Activated naive CD4-positive, alpha-beta T cell treated with anti-CD3 and anti-CD28 coated beads, Interleukin-2, amount 10 ng/mL, durations not matched to agents 7 days and 5 days (primary cell): Measurements from ENCODE around the gene RFWD3.

Experiments
- CTCF ChIA-PET: fragments of 350-600 bp; sonication (Branson Sonifier 250); formaldehyde crosslinking; loops from one replicate; lab custom pipeline; 2021; ENCODE audit warnings: antibody characterized with exemption; lab: Charles Lee
- DNase-seq: peaks from one replicate; pipeline ENCODE4 v3.0.0-alpha.2; 2020
- H3K27ac Mint-ChIP-seq: one replicate; pipeline ENCODE4 v1.8.0; 2021; ENCODE audit warnings: mild to moderate bottlenecking, moderate library complexity, mixed read lengths
- H3K27me3 Mint-ChIP-seq: one replicate; pipeline ENCODE4 v1.8.0; 2021; ENCODE audit warnings: mild to moderate bottlenecking, mixed read lengths
- H3K36me3 Mint-ChIP-seq: one replicate; pipeline ENCODE4 v1.8.0; 2021; ENCODE audit warnings: mixed read lengths
- H3K4me1 Mint-ChIP-seq: one replicate; pipeline ENCODE4 v1.8.0; 2021; ENCODE audit warnings: mixed read lengths
- H3K4me3 Mint-ChIP-seq: one replicate; pipeline ENCODE4 v1.8.0; 2021; ENCODE audit warnings: mild to moderate bottlenecking, moderate library complexity, mixed read lengths
- H3K9me3 Mint-ChIP-seq: one replicate; pipeline ENCODE4 v1.8.0; 2021; ENCODE audit warnings: mixed read lengths

RFWD3 gene

DNA sequence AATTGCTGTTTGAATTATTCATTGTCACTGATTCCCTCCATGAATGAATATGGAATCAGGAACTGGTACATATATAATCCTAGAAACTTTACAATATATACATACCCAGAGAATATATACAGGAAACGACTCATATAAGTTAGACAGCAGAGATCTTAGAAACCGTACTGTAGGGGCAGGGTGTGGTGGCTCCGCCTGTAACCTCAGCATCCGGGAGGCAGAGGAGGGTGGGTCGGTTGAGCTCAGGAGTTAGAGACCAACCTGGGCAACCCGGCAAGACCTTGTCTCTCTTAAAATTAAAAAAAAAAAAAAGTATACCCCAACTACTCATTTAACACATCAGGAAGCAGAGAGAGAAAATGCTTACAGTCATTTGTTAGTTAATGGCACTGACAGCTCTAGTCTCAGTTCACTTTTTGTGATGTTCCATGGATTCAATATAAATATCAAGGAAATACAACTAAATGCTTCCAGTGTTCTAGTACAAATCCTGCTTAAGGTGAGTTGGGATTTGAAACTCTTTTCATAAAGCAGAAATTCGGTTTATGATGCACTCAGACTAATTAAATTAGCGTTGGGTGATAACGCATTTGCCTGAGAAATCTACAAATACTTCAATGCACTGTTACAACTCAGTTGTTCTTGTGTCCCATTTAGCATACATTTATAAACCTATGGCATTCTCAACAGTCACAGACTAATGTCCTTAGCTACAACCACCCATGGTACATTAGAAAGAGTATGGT is 65.4 kb downstream of the RFWD3 start:
- Mint-ChIP-seq H3K27me3 (no peaks in the 10 kb centered on the region), H3K9me3 (no peaks in the 10 kb centered on the region), H3K4me3 (peak overlapping the region; percentile 67), H3K4me1 (peaks cover 76% of the 10 kb centered on the region), H3K36me3 (peaks cover 47% of the 10 kb centered on the region), H3K27ac (peak overlapping the region; percentile 89)
- CTCF ChIA-PET = interaction anchor here (1.5 kb wide), 1 partner anchor 23 kb away, joined by 7 read pairs; no protein-coding TSS in a partner anchor
- DNase-seq = peak; percentile 87

DNA sequence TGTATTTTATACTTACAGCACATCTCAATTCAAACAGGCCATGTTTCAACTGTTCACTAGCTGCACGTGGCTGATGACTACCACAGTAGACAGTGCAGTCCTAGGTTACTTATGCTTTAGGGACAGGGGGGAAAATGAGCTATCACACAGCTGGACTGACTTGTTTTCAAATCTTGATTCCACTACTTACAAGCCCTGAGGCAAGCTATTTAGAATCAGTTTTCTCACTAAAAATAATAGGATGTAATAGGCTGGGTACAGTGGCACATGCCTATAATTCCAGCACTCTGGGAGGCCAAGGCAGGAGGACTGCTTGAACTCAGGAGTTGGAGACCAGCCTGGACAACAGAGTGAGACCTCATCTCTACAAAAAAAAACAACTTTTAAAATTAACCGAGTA is 70.1 kb downstream of the RFWD3 start:
- Mint-ChIP-seq H3K27ac (peak overlapping the region; percentile 34), H3K4me3 (no peak overlapping the region), H3K27me3 (no peaks in the 10 kb centered on the region), H3K9me3 (no peaks in the 10 kb centered on the region), H3K36me3 (peaks cover 40% of the 10 kb centered on the region), H3K4me1 (peaks cover 52% of the 10 kb centered on the region)
- CTCF ChIA-PET = no interaction called here
- DNase-seq = no peak

DNA sequence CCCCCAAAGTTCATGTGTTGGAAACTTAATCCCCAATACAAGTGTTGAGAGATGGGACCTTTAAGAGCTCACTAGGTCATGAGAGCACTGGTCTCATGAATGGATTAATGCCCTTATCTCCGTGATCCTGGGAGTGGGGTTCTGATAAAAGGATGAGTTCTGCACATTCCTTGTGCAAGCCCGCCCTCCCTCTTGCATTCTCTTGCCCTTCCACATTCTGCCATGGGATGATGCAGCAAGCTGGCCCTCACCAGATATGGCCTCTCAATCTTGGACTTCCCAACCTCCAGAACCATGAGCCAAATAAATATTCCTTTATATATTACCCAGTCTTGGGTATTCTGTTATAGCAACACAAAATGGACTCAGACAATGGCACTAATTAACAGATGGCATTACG is 73.8 kb downstream of the RFWD3 start:
- Mint-ChIP-seq H3K4me1 (peaks cover 32% of the 10 kb centered on the region), H3K4me3 (no peak overlapping the region), H3K27ac (no peak overlapping the region), H3K27me3 (no peaks in the 10 kb centered on the region), H3K9me3 (no peaks in the 10 kb centered on the region), H3K36me3 (peaks cover 34% of the 10 kb centered on the region)
- no peak for DNase-seq
- CTCF ChIA-PET = no interaction called here

DNA sequence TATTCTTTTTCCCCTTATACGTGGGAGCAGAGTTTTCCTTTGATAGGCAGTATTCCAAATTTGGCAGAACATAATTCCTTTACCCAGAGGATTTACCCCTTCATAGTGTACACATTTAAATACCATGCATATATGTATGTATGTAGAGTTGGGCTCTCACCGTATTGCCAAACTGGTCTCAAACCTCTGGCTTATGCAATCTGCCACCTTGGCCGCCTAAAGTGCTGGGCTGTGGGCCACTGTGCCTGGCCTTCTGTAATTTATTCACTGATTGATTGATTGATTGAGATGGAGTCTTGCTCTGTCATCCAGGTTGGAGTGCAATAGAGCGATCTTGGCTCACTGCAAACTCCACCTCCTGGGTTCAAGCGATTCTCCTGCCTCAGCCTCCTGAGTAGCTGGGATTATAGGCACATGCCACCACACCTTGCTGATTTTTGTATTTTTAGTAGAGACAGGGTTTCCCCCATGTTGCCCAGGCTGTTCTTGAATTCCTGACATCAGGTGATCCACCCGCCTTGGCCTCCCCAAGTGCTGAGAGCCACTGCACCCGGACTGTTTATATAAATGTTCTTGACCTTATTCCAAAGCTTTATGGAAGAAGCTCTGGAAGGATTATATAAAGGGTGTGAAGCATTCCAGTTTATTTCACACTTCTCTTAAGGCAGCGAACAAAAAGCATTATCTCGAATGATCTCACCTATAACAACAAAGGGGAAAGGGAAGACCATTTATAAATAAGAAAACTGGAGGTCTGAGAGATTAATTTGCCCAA is 74.6 kb downstream of the RFWD3 start:
- no peaks in the 10 kb centered on the region for H3K27me3 Mint-ChIP-seq
- peaks cover 35% of the 10 kb centered on the region for H3K4me1 Mint-ChIP-seq
- no peak overlapping the region for H3K27ac Mint-ChIP-seq
- H3K9me3 Mint-ChIP-seq = no peaks in the 10 kb centered on the region
- no peak for DNase-seq
- peaks cover 37% of the 10 kb centered on the region for H3K36me3 Mint-ChIP-seq
- H3K4me3 Mint-ChIP-seq = no peak overlapping the region
- CTCF ChIA-PET = no interaction called here

DNA sequence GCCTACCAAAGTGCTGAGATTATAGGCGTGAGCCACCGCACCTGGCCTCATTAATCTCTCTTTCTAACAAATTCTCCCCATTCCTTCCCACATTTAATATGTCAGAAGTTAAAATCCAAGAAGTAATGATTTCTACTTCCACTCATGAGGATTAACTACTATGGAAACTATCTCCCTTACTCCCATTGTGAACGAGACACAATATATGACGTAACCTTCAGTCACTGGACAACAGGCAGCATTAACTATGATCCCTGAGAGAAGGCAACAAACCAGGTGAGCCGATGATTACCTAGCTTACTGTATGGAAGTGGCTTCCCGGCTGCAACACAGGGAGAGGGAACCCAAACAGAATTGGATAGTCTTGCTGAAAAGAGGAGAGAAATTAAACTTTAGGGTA is 79.7 kb downstream of the RFWD3 start:
- Mint-ChIP-seq H3K9me3 (no peaks in the 10 kb centered on the region), H3K4me1 (peaks cover 47% of the 10 kb centered on the region), H3K36me3 (peaks cover 33% of the 10 kb centered on the region), H3K27ac (peak overlapping the region; percentile 45), H3K27me3 (no peaks in the 10 kb centered on the region), H3K4me3 (no peak overlapping the region)
- CTCF ChIA-PET = interaction anchor here (1.9 kb wide), 1 partner anchor 9 kb away, joined by 5 read pairs; no protein-coding TSS in a partner anchor
- no peak for DNase-seq

DNA sequence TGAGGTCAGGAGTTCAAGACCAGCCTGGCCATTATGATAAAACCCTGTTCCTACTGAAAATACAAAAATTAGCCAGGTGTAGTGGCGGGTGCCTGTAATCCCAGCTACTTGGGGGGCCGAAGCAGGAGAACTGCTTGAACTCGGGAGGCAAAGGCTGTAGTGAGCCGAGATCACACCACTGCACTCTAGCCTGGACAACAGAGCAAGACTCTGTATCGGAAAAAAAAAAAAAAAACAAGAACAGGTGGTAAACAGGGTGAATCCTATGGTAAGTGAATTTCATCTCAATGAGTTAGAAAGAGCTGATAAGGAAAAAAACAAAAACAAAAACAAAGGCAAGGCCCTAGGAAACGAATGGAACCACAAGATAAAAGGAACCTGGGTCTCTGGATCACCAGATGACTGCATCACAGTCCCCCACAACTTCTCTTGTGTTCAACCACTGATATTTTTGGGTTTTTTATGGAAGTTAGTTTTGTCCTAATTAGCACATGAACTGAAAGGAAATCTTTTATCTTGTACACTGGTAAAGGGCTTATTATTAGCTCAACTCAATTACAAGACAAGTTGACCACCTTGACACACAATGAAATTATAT is 80.7 kb downstream of the RFWD3 start:
- Mint-ChIP-seq H3K27ac (peak overlapping the region; percentile 45), H3K4me3 (no peak overlapping the region), H3K4me1 (peaks cover 54% of the 10 kb centered on the region), H3K27me3 (no peaks in the 10 kb centered on the region), H3K9me3 (no peaks in the 10 kb centered on the region), H3K36me3 (peaks cover 35% of the 10 kb centered on the region)
- CTCF ChIA-PET = no interaction called here
- DNase-seq = no peak

DNA sequence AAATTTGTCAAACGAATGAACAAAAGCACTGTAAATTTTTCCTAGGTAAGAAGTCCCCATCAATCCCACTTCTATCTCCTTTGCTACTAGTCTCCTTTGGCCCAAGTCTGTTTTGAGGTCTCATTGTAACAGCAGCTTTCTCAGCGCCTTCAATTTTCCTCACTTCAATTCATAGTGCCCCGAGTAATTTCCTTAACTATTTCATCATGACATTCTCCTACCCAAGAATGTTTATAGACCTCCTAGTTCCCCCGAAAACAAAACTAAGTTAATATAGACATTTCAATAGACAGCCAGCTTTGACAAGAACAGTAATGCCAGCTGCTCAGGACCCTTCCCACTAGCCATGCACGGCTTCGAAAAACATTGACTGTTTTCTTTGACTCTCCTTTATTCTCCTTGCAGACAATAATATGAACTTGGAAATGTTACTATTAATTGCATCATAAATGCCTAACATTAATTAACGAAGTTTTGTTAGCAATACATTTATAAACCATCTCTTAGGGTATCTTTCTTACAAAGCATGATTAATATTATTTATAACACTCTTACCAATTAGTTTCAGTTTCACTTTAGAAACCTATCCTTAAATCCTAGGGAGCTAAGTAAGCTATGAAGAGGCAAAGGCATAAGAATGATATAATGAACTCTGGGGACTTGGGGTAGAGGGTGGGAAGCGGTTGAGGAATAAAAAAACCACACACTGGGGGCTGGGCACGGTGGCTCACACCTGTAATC is 82.6 kb downstream of the RFWD3 start:
- DNase-seq = no peak
- H3K4me3 Mint-ChIP-seq = no peak overlapping the region
- peaks cover 35% of the 10 kb centered on the region for H3K36me3 Mint-ChIP-seq
- peaks cover 61% of the 10 kb centered on the region for H3K4me1 Mint-ChIP-seq
- CTCF ChIA-PET = no interaction called here
- H3K27me3 Mint-ChIP-seq = no peaks in the 10 kb centered on the region
- H3K9me3 Mint-ChIP-seq = no peaks in the 10 kb centered on the region
- no peak overlapping the region for H3K27ac Mint-ChIP-seq

DNA sequence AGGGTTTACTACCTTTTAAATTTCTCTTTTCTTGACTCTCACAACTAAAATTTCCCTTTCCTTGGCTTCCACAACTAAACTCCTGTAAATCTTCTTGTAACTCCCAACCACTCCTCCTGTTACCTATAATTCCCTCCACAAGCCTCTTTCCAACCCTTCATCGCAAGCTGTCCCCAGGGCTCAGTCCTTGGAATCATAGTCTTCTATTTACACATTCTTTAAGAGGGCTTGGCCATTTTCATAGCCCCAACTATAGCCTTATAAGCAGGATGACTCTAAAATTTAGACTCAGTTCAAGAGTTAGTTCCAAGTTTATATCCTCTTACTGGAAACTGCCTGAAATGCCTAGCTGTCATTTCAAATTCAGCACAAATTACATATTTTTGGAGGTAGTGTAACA is 83.7 kb downstream of the RFWD3 start:
- Mint-ChIP-seq H3K9me3 (no peaks in the 10 kb centered on the region), H3K27me3 (no peaks in the 10 kb centered on the region), H3K4me1 (peaks cover 69% of the 10 kb centered on the region), H3K36me3 (peaks cover 31% of the 10 kb centered on the region), H3K4me3 (no peak overlapping the region), H3K27ac (no peak overlapping the region)
- CTCF ChIA-PET = no interaction called here
- no peak for DNase-seq

DNA sequence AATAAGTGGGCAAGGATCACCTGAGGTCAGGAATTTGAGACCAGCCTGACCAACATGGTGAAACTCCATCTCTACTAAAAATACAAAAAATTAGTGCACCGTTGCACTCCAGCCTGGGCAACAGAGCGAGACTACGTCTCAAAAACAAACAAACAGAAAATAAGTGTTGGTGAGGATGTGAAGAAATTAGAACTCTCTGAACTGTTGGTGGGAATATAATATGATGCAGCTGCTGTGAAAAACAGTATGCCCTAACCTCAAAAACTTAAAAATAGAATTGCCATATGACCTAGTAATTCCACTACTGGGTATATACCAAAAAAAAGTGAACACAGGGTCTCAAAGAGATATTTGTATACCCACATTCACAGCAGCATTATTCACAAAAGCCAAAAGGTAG is 85.8 kb downstream of the RFWD3 start:
- peaks cover 57% of the 10 kb centered on the region for H3K4me1 Mint-ChIP-seq
- no peaks in the 10 kb centered on the region for H3K27me3 Mint-ChIP-seq
- H3K36me3 Mint-ChIP-seq = peaks cover 22% of the 10 kb centered on the region
- no peaks in the 10 kb centered on the region for H3K9me3 Mint-ChIP-seq
- CTCF ChIA-PET = no interaction called here
- peak overlapping the region; percentile 55 for H3K27ac Mint-ChIP-seq
- DNase-seq = no peak
- no peak overlapping the region for H3K4me3 Mint-ChIP-seq

DNA sequence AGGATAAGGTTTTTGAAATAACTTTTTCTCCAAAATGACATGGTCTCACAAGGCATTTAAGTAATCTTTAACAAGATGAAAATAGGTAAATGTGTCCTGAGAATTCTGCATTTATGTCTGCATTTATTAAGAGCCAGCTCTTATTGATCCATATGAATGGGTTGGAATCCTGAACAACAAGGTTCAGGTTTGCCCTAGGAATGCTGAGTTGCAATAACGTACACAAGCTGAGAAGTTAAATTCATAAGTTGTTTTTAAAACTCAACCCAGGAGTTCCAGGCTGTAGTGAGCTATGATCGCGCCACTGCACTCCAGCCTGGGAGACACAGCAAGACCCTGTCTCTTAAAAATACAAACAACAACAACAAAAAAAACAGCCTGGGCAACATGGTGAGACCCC is 87.8 kb downstream of the RFWD3 start:
- no peaks in the 10 kb centered on the region for H3K27me3 Mint-ChIP-seq
- H3K4me1 Mint-ChIP-seq = peaks cover 47% of the 10 kb centered on the region
- H3K4me3 Mint-ChIP-seq = no peak overlapping the region
- no peak overlapping the region for H3K27ac Mint-ChIP-seq
- DNase-seq = no peak
- CTCF ChIA-PET = interaction anchor here (0.6 to 1.2 kb wide), 2 partner anchors 9 to 84 kb away, joined by 4 to 5 read pairs; no protein-coding TSS in a partner anchor
- no peaks in the 10 kb centered on the region for H3K9me3 Mint-ChIP-seq
- peaks cover 22% of the 10 kb centered on the region for H3K36me3 Mint-ChIP-seq

DNA sequence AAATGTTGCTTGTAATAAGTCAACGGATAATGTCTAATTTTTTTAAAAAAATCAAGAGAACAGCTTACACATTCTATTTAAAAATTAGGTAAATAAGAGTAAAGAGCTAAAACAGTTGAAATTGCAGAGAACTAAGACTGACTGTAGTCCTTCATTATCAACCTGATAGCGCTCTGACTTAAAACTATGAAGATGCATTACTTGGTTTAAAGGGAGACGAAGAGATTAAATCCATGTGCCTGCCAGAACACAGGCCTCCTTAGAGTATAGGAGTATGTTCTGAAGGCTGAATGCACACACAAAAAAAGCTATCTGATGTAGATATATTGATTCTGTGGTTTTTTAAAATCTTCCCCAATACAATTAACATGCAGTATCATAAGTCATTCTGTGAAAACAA is 88.2 kb downstream of the RFWD3 start:
- H3K27ac Mint-ChIP-seq = no peak overlapping the region
- CTCF ChIA-PET = interaction anchor here (0.6 to 1.2 kb wide), 3 partner anchors 9 to 89 kb away, joined by 3 to 5 read pairs (median 4); no protein-coding TSS in a partner anchor
- H3K36me3 Mint-ChIP-seq = peaks cover 18% of the 10 kb centered on the region
- H3K4me1 Mint-ChIP-seq = peaks cover 44% of the 10 kb centered on the region
- no peaks in the 10 kb centered on the region for H3K9me3 Mint-ChIP-seq
- no peaks in the 10 kb centered on the region for H3K27me3 Mint-ChIP-seq
- no peak overlapping the region for H3K4me3 Mint-ChIP-seq
- DNase-seq = no peak

DNA sequence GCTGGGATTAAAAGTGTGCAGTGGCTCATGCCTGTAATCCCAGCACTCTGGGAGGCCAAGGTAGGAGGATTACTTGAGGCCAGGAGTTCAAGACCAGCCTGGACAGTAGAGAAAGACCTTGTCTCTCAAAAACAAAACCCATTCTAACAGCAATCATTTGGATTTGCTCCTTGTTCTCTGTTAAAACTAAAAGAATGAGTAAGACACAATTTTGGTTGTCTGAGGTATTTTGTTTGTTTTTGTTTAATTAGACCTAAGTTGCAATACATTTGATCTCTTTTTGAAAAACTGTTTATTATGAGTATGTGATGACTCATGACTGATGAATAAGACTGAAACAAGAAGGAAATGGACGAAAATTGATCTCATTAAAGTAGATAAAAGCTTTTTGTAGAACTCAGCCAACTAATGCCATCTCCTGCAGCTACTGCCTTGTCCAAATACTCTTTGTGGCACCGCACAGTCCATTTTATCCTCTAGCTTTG is 88.8 kb downstream of the RFWD3 start:
- CTCF ChIA-PET = interaction anchor here (1.0 to 1.2 kb wide), 3 partner anchors 10 to 89 kb away, joined by 3 to 5 read pairs (median 5); no protein-coding TSS in a partner anchor
- Mint-ChIP-seq H3K9me3 (no peaks in the 10 kb centered on the region), H3K27me3 (no peaks in the 10 kb centered on the region), H3K36me3 (peaks cover 17% of the 10 kb centered on the region), H3K4me1 (peaks cover 42% of the 10 kb centered on the region), H3K4me3 (no peak overlapping the region), H3K27ac (peak overlapping the region; percentile 67)
- no peak for DNase-seq

DNA sequence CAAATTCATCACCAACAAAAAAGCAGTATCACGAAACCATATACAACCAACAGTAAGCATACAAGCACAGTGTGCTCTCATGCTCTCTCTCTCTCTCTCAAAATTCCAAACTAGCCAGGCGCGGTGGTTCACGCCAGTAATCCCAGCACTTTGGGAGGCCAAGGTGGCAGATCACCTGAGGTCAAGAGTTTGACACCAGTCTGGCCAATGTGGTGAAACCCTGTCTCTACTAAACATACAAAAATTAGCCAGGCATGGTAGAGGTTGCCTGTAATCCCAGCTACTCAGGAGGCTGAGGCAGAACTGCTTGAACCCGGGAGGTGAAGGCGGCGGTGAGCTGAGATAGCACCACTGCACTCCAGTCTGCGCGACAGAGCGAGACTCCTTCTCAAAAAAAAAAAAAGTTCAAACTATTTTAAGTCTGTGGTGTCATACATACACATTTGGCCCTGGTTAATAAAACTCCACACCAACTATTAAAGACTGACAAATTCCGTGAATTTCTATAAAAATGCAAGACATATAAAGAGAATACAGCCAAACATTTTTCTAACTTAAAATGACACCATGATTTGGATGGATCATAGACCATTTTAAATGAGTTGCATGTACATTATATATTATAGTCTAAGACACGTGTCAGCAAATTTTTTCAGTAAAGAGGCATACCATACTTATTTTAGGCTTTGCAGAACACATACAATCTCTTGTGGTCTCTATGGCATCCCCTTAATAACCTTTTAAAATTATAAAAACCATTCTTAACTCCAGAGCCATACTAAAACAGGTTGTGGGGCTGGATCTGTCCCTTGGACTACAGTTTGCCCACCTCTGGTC is 90.7 kb downstream of the RFWD3 start:
- H3K36me3 Mint-ChIP-seq = peaks cover 16% of the 10 kb centered on the region

More for the DNA sequence above, 90.7 kb downstream of the RFWD3 start:
- no peaks in the 10 kb centered on the region for H3K9me3 Mint-ChIP-seq
- no peak overlapping the region for H3K27ac Mint-ChIP-seq
- no peak overlapping the region for H3K4me3 Mint-ChIP-seq
- H3K27me3 Mint-ChIP-seq = no peaks in the 10 kb centered on the region
- peaks cover 39% of the 10 kb centered on the region for H3K4me1 Mint-ChIP-seq
- DNase-seq = no peak
- CTCF ChIA-PET = no interaction called here
